NB4 (cell line): ENCODE data around the gene FBP1.

Experiments
- POLR2A ChIP-seq: IDR thresholded peaks from 2 replicates; pipeline ENCODE4 v1.6.1; 2011; ENCODE audit warnings: mild to moderate bottlenecking; ENCODE audit not compliant: insufficient read length; ENCODE audit errors: extremely low read depth
- TF ChIP-seq, protein P1 (sequence below): IDR thresholded peaks from one replicate; pipeline ENCODE4 v1.5.1; 2012; ENCODE audit warnings: low read depth, low read length

DNA sequence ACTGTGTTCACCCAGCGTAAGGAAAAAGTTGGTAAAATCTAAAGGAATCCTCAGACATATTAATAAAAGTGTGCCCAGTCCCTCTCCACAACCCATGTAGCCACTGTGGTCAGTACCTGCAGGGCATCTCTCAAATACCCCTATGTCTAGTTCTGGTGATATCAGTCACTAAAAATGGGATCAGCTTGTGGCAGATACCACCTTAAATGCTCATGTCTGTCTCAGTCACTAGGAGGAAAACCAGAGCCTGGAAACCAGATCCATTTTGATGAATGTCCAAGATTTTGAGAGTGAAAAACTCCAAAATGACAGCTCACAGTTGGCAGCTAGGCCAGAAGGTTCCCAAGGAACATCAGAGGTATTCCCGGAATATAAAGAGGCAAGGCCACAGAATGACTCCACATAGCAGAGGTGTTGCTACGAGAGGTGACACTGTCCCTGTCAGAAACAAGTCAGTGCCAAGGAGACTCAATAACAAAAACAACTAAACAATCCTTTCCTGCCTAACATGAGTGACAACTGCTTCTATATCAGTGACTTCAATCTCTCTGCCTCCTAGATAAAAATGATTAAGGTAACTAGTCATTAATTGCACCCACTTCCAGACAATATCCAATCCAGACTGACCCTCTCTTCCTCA lies 70.9 kb downstream of the FBP1 start:
- TF ChIP-seq, protein P1, sequence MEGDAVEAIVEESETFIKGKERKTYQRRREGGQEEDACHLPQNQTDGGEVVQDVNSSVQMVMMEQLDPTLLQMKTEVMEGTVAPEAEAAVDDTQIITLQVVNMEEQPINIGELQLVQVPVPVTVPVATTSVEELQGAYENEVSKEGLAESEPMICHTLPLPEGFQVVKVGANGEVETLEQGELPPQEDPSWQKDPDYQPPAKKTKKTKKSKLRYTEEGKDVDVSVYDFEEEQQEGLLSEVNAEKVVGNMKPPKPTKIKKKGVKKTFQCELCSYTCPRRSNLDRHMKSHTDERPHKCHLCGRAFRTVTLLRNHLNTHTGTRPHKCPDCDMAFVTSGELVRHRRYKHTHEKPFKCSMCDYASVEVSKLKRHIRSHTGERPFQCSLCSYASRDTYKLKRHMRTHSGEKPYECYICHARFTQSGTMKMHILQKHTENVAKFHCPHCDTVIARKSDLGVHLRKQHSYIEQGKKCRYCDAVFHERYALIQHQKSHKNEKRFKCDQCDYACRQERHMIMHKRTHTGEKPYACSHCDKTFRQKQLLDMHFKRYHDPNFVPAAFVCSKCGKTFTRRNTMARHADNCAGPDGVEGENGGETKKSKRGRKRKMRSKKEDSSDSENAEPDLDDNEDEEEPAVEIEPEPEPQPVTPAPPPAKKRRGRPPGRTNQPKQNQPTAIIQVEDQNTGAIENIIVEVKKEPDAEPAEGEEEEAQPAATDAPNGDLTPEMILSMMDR: no peak
- TF ChIP-seq POLR2A: no peak
